T-helper 1 cell (primary cell): Measurements from ENCODE around the gene FERMT3.
A peak's percentile ranks its signal among the peaks of the same experiment; 100 is the strongest.

Experiments
- DNase-seq, 5 donors: peaks; one replicate each; pipeline ENCODE4 v3.0.0-alpha.2; 2012 to 2020

Gene FERMT3

GRCh38 chr11:64250415-64251015 is 44.0 kb downstream of the FERMT3 start:
- no peak for DNase-seq

- peak in 4 of 5 donors; percentile 41 to 70 (median 44) for DNase-seq
Measured at GRCh38 chr11:64251016-64251752, 44.7 kb downstream of the FERMT3 start, which contains the start of gene PLCB3. PLCB3 (plus strand) TSS chr11:64251530; CDS start chr11:64251650, 120 bp downstream.

GRCh38 chr11:64251753-64252002 is 45.2 kb downstream of the FERMT3 start:
- DNase-seq, result no peak

- no peak for DNase-seq
Measured at GRCh38 chr11:64252003-64252872, 45.7 kb downstream of the FERMT3 start.

GRCh38 chr11:64253043-64253442 is 46.5 kb downstream of the FERMT3 start:
- DNase-seq, result no peak

GRCh38 chr11:64253481-64253880 is 47.0 kb downstream of the FERMT3 start:
- DNase-seq, result no peak

GRCh38 chr11:64254326-64254725 is 47.8 kb downstream of the FERMT3 start:
- DNase-seq, result no peak

GRCh38 chr11:64255135-64256128 is 48.9 kb downstream of the FERMT3 start:
- DNase-seq, result no peak

GRCh38 chr11:64256300-64256699 is 49.8 kb downstream of the FERMT3 start:
- no peak for DNase-seq

GRCh38 chr11:64258356-64258755 is 51.8 kb downstream of the FERMT3 start:
- DNase-seq, result no peak

- DNase-seq, result no peak
Measured at GRCh38 chr11:64258946-64259532, 52.5 kb downstream of the FERMT3 start.

GRCh38 chr11:64259533-64260067 is 53.1 kb downstream of the FERMT3 start:
- DNase-seq, result no peak

- DNase-seq, result no peak
Measured at GRCh38 chr11:64260147-64260708, 53.7 kb downstream of the FERMT3 start.

- no peak for DNase-seq
Measured at GRCh38 chr11:64261556-64262080, 55.1 kb downstream of the FERMT3 start.

- DNase-seq, result no peak
Measured at GRCh38 chr11:64262271-64263002, 55.9 kb downstream of the FERMT3 start.

GRCh38 chr11:64263021-64263946 is 56.8 kb downstream of the FERMT3 start:
- no peak for DNase-seq

- no peak for DNase-seq
Measured at GRCh38 chr11:64263947-64264317, 57.4 kb downstream of the FERMT3 start.

GRCh38 chr11:64264371-64264852 is 57.9 kb downstream of the FERMT3 start:
- no peak for DNase-seq
